HG03095 (cell line): ENCODE data around the gene MCM3AP.

ENCODE experiments used
- ATAC-seq: cut with Tn5 transposase; IDR thresholded peaks from one replicate; pipeline ENCODE4 v1.9.1; 2021; ENCODE audit warnings: moderate library complexity; ENCODE audit not compliant: unreplicated experiment

The MCM3AP gene

GRCh38 chr21:46220275-46220810, 65.1 kb downstream of the MCM3AP start:
- ATAC-seq = no peak

- no peak for ATAC-seq
Measured at GRCh38 chr21:46219591-46220239, 65.7 kb downstream of the MCM3AP start.

GRCh38 chr21:46218906-46219590, 66.4 kb downstream of the MCM3AP start:
- ATAC-seq = no peak

- ATAC-seq = no peak
Measured at GRCh38 chr21:46217511-46218196, 67.8 kb downstream of the MCM3AP start.

- ATAC-seq = no peak
Measured at GRCh38 chr21:46216132-46216747, 69.2 kb downstream of the MCM3AP start.

GRCh38 chr21:46215436-46216131, 69.8 kb downstream of the MCM3AP start:
- no peak for ATAC-seq

- no peak for ATAC-seq
Measured at GRCh38 chr21:46214478-46215340, 70.7 kb downstream of the MCM3AP start.

GRCh38 chr21:46213620-46214286, 71.7 kb downstream of the MCM3AP start:
- ATAC-seq = no peak

- no peak for ATAC-seq
Measured at GRCh38 chr21:46212721-46213484, 72.5 kb downstream of the MCM3AP start.

GRCh38 chr21:46211786-46212720, 73.4 kb downstream of the MCM3AP start:
- ATAC-seq = no peak

GRCh38 chr21:46211376-46211775, 74.0 kb downstream of the MCM3AP start:
- no peak for ATAC-seq

GRCh38 chr21:46210378-46211136, 74.9 kb downstream of the MCM3AP start:
- no peak for ATAC-seq

- no peak for ATAC-seq
Measured at GRCh38 chr21:46208761-46209721, 76.4 kb downstream of the MCM3AP start.

- no peak for ATAC-seq
Measured at GRCh38 chr21:46207920-46208591, 77.4 kb downstream of the MCM3AP start.
